GM18517 (cell line): ENCODE measurements around the gene RPN1.
"Not testable (repeated sequence)": the region's sequence is repeated elsewhere in the genome, so short reads cannot be mapped to it uniquely, and the experiment has no call there.

Source experiments
- ATAC-seq: cut with Tn5 transposase; IDR thresholded peaks from one replicate; pipeline ENCODE4 v1.9.1; 2021; ENCODE audit warnings: mild to moderate bottlenecking, moderate library complexity; ENCODE audit not compliant: unreplicated experiment

Gene RPN1

GRCh38 chr3:128650096-128651050 is at the start of gene RPN1:
Gene RPN1, minus strand, starts transcription at chr3:128650818. Its CDS starts 18 bp downstream, at chr3:128650800.
- ATAC-seq: peak; percentile 91

- ATAC-seq: no peak
These were observed 47.8 kb upstream of the RPN1 start for GRCh38 chr3:128698211-128699047.

DNA sequence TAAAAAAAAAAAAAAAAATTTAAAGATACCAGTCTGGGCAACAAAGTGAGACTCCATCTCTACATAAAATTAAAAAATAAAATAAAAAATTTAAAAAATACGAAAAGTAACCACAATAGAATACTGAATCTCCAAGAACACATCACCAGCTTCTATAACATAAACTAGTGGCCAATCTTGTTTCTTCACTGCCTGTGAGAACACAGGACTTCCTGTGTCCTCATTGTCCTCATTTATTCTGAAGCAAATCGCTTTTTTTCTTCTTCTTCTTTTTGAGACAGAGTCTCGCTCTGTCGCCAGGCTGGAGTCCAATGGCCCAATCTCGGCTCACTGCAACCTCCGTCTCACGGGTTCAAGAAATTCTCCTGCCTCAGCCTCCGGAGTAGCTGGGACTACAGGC is 46.7 kb upstream of the RPN1 start:
- ATAC-seq: no peak

GRCh38 chr3:128693696-128694095 is 43.1 kb upstream of the RPN1 start:
- ATAC-seq: no peak

DNA sequence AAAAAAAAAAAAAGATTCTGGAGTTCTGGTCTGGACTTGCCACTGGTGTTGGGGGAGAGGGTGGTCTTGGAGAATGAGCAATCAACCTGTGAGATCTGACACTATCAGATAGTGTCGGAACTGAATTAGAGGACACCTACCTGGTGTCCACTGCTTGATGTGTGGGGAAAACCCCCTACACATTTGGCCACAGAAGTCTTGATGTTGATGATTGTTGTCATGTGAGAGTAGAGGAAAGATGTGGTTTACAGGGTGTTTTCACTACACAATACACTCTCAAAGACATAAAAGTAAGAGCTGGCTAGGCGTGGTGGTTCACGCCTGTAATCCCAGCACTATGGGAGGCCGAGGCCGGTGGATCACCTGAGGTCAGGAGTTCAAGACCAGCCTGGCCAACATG is 38.4 kb upstream of the RPN1 start:
- no peak for ATAC-seq

GRCh38 chr3:128686465-128686864 is 35.8 kb upstream of the RPN1 start:
- ATAC-seq: no peak

- no peak for ATAC-seq
These were observed 34.5 kb upstream of the RPN1 start for GRCh38 chr3:128684986-128685726.

- ATAC-seq: no peak
These were observed 33.3 kb upstream of the RPN1 start for GRCh38 chr3:128683957-128684356.

DNA sequence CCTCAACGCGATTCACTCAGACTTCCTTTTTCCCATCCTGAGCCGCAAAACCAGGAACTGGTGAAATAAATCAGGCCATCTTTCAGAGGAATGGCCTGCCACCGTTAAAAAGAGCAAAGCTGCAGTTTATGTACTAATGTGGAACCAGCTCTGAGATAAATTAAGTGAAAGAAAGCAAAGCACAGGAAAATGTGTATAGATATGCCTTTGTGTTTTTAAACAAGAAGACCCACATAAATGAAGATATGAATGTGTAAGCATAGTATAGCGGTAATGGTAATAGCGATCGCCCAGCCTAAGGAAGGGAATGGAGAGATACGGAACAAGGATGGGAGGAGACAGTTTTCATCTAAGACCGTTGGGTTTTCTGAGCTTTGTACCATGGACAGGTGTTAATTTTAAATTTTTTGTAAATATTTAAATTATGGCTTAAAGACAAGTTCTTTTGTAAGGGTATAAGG is 30.8 kb upstream of the RPN1 start:
- no peak for ATAC-seq

- ATAC-seq: peak; percentile 94
These were observed 30.2 kb upstream of the RPN1 start for GRCh38 chr3:128680603-128681368.

DNA sequence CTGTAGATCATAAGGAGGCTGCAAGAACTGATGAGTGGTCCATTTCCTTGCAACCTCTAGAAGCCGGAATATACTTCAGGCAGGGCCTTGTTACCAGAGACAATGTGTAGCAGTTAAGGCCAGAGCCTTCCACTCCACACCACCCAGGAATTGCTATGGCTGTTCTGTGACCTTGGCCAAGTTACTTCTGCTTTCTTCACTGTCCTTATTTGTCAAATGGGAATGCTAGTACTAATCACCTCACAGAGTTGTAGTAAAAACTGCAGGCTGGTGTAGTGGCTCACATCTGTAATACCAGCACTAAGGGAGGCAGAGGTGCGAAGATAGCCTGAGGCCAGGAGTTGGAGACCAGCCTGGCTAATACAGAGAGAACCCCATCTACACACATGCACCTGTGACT is 28.7 kb upstream of the RPN1 start:
- ATAC-seq: no peak

GRCh38 chr3:128675802-128676201 is 25.2 kb upstream of the RPN1 start:
- not testable (repeated sequence) for ATAC-seq

- ATAC-seq: no peak
These were observed 23.7 kb upstream of the RPN1 start for GRCh38 chr3:128674161-128674784.

DNA sequence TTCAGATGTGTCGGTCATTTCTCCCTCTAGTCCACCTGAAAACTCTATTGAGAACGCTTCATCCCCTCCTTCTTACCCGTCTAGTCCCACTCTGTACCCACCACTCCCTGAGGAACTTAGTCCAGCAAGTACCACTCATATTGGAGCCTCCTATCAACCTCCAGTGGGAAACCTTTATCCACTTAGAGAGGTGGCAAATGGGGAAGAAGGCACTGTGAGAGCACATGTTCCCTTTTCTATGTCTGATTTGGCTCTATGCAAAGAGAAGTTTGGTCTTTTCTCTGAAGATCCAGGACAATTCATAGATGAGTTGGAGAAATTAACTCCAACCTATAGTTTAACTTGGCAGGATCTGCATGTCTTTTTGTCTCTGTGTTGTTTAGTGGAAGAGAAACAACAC is 17.0 kb upstream of the RPN1 start:
- no peak for ATAC-seq

DNA sequence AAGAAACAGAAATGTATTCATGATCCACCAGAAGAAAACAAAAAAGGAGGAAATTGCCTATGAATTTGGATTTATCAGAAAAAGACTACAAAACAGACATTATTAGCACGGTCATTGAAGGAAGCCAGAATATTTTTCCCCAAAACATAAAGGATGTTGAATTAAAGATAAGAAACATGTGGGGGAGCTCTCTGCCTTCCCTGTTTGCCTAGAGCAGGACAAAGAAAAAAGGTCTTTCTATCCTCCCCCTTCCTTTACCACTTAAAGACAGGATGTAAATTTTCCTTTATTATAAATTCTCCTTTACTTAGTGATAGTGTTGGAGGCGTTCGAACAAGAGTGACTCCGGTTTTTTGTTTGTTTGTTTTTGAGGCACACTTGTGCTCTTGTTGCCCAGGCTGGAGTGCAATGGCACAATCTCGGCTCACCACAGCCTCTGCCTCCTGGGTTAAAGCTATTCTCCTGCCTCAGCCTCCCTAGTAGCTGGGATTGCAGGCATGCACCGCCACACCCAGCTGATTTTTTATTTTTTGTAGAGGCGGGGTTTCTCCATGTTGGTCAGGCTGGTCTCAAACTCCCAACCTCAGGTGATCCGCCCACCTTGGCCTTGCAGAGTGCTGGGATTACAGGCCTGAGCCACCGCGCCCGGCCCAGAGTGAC is 14.9 kb upstream of the RPN1 start:
- no peak for ATAC-seq

DNA sequence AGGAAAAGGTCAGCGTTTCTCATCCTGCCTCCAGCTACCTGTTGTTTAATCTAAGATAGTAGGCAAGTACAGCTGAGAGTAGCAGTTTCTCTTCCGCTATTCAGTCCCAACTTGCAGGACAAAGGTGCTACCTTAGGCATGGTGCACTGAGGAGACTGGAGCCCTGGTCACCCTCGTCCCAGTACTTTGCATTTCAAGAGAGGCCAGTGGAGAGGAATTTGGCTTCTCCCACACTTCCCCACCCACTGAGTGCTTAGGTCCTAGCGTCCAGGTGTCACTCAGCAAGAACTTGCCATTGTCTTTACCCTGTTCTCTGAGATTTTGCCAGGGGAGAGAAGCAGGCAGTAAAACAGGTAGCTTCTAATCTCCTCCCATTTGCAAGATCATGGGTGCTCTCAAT is 12.5 kb upstream of the RPN1 start:
- ATAC-seq: no peak

DNA sequence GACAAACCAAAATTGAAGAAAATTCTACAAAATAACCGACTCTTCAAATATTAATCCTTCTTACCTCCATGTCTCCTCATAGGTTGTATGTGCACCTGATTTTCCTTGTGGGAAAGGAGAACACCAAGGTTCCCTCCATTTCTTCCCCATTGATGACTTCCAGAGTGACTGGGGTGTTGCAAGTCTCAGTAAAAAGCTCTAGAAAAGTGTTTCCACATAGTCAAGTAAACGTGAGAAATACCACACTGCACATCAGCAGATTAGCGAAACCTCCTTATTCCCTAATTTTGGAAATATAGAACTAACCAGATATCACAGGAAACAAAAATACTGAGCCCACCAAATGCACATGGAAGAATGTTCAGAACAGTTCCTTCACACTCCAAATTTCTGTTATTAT is 4.9 kb upstream of the RPN1 start:
- ATAC-seq: no peak

DNA sequence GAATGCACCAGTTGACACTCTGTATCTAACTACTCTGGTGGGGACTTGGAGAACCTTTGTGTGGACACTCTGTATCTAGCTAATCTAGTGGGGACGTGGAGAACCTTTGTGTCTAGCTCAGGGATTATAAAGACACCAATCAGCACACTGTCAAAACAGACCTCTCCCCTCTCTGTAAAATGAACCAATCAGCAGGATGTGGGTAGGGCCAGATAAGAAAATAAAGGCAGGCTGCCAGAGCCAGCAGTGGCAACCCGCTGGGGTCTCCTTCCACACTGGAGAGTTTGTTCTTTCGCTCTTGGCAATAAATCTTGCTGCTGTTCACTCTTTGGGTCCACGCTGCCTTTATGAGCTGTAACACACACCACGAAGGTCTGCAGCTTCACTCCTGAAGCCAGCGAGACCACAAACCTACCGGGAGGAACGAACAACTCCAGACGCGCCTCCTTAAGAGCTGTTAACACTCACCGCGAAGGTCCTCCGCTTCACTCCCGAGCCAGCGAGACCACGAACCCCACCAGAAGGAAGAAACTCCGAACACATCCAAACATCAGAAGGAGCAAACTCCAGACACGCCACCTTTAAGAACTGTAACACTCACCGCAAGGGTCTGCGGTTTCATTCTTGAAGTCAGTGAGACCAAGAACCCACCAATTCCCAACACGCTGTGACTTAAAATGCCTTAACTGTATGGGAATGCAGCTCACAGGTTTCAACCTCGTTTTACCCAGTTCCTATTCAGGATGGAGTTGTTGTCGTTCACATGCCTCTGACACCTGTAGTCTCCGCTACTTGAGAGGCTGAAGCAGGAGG is 3.6 kb upstream of the RPN1 start:
- not testable (repeated sequence) for ATAC-seq
